ENCODE results near the gene CDC27.

GRCh38 chr17:47223007-47223406 is 33.9 kb upstream of the CDC27 start:
- TF ChIP-seq FOXM1 (IDR thresholded peaks at IDR 0.05; ENCODE audit: borderline replicate concordance) = no peak
- TF ChIP-seq FOXA1 (IDR thresholded peaks at IDR 0.05) = no peak
- TF ChIP-seq SUZ12 (IDR thresholded peaks at IDR 0.05) = no peak
- TF ChIP-seq L3MBTL2 (conservative IDR thresholded peaks at IDR 0.05) = no peak
- no peak for TF ChIP-seq PKNOX1 (IDR thresholded peaks at IDR 0.05)
- TF ChIP-seq ARNT (IDR thresholded peaks at IDR 0.05) = no peak
- no peak for TF ChIP-seq SP1 (IDR thresholded peaks at IDR 0.05)
- TF ChIP-seq ELF4 (IDR thresholded peaks at IDR 0.05) = no peak
- no peak for TF ChIP-seq HDGF (IDR thresholded peaks at IDR 0.05; ENCODE audit: borderline replicate concordance)
- no peak for TF ChIP-seq CTBP1 (IDR thresholded peaks at IDR 0.05; ENCODE audit: borderline replicate concordance)
